Germinal center (tissue), 1 donor: Measurements from ENCODE around the gene BCL2.
"Not testable (repeated sequence)": the region's sequence is repeated elsewhere in the genome, so short reads cannot be mapped to it uniquely, and the experiment has no call there.

Source experiments
- DNase-seq: peaks from one replicate; pipeline ENCODE4 v3.0.0; 2012; ENCODE audit warnings: mixed read lengths, low spot score

Gene BCL2

DNA sequence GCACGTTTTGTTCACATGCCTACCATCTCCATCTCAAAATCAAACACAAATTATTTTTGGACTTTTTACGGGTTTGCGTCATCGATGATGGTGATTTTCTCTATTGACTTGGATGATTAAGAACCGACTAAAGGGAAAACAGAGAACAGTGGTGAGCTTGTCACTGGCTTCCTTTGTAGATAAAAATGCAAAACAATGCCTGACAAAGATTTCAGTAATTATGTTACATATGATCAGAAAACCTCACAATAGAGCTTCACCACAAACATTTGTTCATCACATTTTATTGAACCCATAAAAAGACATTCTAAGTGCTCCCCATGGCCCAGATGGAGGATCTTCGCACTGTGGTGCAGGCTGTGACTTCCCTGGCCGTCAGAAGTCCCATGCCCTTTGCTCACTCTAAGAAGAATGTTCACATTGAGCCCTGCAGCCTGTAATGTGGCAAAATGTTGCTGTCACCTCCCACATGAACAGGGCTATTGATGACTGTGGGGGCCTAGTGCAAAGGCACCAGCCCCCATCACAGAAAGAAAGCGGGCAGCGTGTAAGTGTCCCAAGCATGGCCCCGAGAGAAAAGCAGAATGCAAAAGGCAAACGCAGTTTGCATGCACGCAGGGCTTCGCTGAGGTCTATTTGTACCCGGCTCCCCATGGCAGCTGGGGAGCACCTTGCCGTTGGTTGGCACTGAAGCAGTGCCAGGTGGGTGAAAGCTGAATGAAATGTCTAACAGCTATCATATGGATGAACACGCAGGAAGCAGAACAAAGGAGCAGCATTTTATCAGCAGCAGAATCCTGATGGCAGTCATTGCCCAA, 60.6 kb downstream of the BCL2 start:
- DNase-seq = no peak

- DNase-seq = no peak
Observed at GRCh38 chr18:63257453-63257852, 62.1 kb downstream of the BCL2 start.

DNA sequence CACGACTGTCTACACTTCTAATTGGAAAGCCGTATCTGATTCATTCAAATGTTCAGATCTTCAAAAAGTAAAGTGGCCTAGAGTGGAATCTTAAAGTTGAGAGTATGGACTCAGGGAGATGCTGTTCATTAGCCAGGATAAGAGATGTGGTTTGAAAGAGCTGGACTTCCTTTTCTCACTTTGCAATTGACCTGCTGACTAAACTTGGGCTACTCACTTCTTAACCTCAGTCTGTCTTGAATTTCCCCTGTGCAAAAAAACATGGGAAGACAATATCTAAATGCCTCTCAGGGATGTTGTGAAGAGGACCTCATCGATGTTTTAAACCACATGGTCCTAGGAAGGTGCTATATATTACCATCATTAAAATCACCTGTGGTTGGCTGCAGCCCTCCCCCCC, 64.1 kb downstream of the BCL2 start:
- no peak for DNase-seq

GRCh38 chr18:63254716-63255399, 64.7 kb downstream of the BCL2 start:
- DNase-seq = no peak

GRCh38 chr18:63253428-63254372, 65.9 kb downstream of the BCL2 start:
- DNase-seq = no peak

DNA sequence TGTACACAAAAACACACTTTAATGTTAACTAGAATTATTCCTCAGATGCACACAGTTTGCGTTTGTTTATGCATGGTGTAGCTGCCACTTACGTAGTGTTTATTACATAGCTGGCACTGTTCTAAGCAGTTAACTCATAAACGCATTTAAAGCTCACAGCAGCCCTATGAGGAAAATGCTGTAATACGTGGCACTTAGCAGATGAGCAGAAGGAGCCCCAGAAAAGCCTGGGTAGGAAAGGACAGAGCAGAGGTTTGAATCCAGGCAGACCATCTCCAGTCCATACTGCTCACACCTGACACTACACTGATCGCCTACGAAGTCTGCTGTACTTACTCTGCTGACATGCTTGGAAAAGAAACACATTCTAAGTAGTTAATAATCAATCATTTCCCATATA, 66.6 kb downstream of the BCL2 start:
- DNase-seq = no peak

- DNase-seq = no peak
Observed at GRCh38 chr18:63249771-63250170, 69.8 kb downstream of the BCL2 start.

- DNase-seq = no peak
Observed at GRCh38 chr18:63247926-63248325, 71.6 kb downstream of the BCL2 start.

DNA sequence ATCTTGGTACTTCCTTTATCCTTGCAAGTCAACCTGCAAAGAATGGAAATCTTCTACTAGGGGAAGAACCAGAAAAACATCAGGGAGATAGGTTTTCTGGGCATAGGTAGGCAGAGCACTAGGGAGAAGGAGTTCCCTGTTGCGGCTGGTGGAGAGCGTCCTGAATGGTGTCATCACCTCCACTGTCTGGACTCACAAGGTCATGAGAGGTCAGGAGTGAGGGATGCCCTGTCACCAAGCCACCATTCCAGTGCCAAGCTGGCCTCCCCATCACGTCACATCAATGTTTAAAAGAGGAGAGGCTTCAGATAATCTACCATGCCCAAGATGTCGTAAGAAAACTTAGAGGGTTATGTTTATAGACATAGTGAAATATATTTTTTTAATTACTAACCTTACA, 72.1 kb downstream of the BCL2 start:
- DNase-seq = no peak

DNA sequence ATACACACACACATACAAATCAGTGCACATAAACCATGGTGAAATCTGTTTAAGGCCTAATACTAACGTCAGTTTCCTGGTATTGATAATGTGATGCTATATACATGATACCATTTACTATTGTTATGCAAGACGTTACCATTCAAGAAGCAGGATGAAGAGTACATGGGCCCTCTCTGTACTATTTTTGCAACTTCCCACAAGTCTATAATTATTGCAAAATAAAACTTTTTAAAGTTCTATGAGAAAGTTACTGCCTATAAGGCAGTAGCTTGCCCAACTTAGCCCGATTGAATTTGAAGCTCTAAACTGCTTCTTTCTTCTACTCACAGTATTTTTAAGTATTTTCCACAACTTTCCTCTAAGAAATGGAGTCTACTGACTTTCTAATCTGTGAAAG, 74.0 kb downstream of the BCL2 start:
- DNase-seq = no peak

DNA sequence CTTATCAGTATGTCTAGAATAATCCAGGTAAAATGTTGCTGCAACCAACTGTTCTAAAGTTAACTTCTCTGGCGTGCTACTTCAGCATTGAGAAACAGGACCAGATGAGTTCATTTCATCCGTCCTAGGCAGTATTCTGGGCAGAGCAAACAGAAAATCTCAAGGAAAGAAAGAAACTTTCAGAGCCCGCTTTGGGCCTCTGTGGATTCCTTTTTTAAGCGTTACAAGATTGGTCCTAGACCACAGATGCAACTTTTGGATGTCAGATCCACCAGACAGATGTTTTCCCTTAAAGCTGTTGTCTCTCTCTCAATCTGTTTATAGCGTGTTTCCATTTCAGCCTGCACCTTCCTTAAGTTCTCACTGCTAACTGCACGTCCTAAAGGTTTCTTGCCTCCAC, 75.0 kb downstream of the BCL2 start:
- DNase-seq = no peak

GRCh38 chr18:63241760-63242159, 77.8 kb downstream of the BCL2 start:
- DNase-seq = no peak

DNA sequence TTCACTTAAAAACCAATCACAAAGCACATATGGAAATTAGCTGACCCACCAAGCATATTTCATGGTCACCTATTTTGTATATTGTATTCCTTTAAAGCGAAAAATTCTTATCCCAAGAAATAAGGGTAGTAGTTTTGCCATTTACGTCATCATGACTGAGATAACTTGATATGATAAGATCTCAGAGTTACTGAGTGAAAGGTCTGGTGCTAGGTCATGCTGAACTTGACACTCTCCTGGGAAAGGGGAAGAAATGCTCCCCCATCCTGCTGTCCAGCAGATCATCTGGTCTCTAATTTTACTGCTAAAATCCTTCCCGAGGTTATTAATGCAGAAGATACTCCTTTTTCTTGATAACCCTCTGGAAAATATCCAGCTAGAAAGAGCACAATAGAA, 78.3 kb downstream of the BCL2 start:
- no peak for DNase-seq

DNA sequence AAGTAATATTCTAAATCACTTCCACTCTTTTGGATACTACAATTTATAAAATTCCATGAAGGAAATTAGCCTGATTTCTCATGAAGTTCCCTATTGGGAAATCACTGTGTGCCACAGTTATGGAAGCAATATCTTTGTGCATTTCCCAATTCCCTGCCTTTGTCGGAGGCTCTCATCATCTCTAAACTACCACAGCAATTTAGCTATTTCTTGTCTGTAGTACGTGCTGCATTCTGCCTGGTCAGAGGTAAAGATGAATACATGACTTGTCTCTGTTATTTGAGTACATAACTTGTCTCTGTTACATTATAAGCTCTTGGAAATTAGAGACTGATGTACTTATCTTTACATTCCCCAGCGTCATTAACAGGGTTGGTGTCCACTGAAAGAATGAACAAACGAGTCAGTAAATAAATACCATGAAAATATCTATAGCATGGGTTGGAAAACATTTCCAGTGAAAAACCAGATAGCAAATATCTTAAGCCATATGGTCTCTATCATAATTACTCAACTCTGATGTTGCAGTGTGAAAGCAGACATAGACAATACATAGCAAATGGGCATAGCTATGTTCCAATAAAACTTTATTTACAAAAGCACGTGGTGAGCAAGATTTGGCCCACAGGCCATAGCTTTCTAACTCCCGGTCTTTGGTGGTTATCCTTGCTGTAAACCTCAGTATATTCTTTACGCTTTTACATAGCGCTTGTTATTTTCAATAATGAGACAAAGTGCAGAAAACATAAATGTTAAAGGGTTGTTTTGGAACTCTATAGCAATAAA, 78.8 kb downstream of the BCL2 start:
- DNase-seq = no peak

DNA sequence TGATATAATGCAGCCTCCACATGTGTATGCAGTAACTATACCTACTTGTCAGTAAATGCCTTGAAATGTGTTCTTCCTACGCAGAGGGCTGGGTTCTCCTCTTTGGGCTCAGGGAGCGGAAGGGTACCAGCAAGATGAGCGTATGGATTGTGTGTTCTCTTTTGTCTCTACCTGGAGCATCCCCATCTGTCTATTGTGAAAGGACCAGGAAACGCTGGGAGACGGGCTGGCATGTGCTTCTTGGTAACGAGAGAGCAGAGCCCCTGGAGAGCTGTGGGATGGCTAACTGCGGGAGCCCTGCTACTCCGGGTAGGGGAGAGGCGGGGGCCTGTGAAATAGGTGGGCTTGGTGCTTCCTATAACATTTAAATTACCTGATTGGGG, 80.9 kb downstream of the BCL2 start:
- no peak for DNase-seq

DNA sequence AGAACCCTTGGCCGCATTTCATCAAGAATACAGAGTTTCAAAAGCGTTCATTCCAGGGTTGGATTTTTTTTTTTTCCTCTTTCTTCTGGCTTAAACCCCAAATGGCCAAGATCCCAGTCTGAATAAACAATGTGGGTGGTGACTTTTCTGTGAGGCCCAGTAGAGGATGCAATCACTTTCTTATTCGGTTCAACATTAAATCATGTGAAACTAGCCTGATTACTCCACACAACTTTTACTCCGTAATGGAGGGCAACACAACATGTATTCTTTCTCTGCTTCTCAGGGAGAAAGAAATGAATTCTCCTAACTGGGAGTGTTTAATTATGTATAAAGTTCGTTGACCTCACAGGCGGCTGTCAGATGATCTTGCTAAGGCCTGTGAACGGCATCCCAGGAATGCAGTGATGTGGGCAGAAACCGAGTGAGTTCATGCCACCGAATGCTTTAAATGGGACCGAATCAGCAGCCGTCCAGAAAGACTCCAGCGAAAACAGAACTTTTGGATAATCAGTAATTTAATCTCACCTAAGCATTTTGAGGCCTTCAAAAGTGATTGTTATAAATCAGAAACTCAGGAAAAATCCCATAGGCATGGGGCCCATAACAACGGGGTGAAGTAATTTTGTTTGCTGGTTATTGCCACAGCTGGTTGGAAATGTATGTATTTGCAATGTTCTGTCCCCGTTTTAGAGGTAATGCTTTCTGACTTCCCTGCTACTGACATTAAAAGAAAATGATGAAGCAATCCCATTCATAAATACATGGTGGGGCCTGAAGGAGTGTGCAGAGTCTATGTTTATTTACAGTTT, 81.5 kb downstream of the BCL2 start:
- no peak for DNase-seq

GRCh38 chr18:63236921-63237846, 82.4 kb downstream of the BCL2 start:
- no peak for DNase-seq

GRCh38 chr18:63236406-63236805, 83.2 kb downstream of the BCL2 start:
- no peak for DNase-seq

DNA sequence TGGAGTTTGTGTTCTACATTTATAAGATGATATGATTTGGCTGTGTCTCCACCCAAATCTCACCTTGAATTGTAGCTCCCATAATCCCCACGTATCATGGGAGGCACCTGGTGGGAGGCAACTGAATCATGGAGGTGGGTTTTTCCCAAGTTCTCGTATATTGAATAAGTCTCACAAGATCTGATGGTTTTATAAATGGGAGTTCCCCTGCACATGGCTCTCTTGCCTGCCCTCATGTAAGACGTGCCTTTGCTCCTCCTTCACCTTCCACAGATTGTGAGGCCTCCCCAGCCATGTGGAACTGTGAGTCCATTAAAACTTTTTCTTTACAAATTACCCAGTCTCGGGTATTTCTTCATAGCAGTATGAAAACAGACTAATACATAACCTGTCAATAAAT, 83.6 kb downstream of the BCL2 start:
- not testable (repeated sequence) for DNase-seq

GRCh38 chr18:63234841-63235240, 84.7 kb downstream of the BCL2 start:
- no peak for DNase-seq
